Neuronal stem cell (in vitro differentiated cells): ENCODE data around the gene LINGO3.
A peak's percentile ranks its signal among the peaks of the same experiment; 100 is the strongest.

Experiments
- DNase-seq: peaks from one replicate; pipeline ENCODE4 v3.0.0-alpha.2; 2013; ENCODE audit warnings: low spot score
- H2AFZ ChIP-seq: one replicate; pipeline ENCODE4 v1.6.1; 2013; ENCODE audit warnings: mild to moderate bottlenecking, low read length, inconsistent platforms
- H2AK5ac ChIP-seq: 2 replicates; pipeline ENCODE4 v1.6.1; 2013; ENCODE audit warnings: low read depth, mild to moderate bottlenecking, inconsistent platforms, low read length, moderate library complexity, mixed read lengths
- H2BK120ac ChIP-seq: 2 replicates; pipeline ENCODE4 v1.6.1; 2013; ENCODE audit warnings: low read depth, mild to moderate bottlenecking, inconsistent platforms, low read length, moderate library complexity, mixed read lengths
- H2BK12ac ChIP-seq: one replicate; pipeline ENCODE4 v1.6.1; 2013; ENCODE audit warnings: low read length, inconsistent platforms
- H2BK15ac ChIP-seq: 2 replicates; pipeline ENCODE4 v1.6.1; 2013; ENCODE audit warnings: mild to moderate bottlenecking, low read length, inconsistent platforms, mixed read lengths
- H2BK5ac ChIP-seq: one replicate; pipeline ENCODE4 v1.6.1; 2013; ENCODE audit warnings: inconsistent platforms, mild to moderate bottlenecking, low read length, moderate library complexity
- H3K14ac ChIP-seq: one replicate; pipeline ENCODE4 v1.6.1; 2013; ENCODE audit warnings: low read length, inconsistent platforms
- H3K18ac ChIP-seq: 2 replicates; pipeline ENCODE4 v1.6.1; 2013; ENCODE audit warnings: low read length, inconsistent platforms
- H3K23ac ChIP-seq: 2 replicates; pipeline ENCODE4 v1.6.1; 2013; ENCODE audit warnings: low read depth, mild to moderate bottlenecking, mixed read lengths, low read length, inconsistent platforms; ENCODE audit not compliant: poor library complexity
- H3K27ac ChIP-seq: replicated peaks from 3 replicates; pipeline ENCODE4 v1.5.1; 2013; ENCODE audit warnings: low read length, inconsistent platforms
- H3K27me3 ChIP-seq, 3 experiments: 2 replicates each; pipeline ENCODE4 v1.6.1; 2013; ENCODE audit warnings: low read length in 3 of 3, mild to moderate bottlenecking in 2 of 3, inconsistent platforms in 1 of 3, low read depth in 1 of 3, mixed read lengths in 1 of 3, moderate library complexity in 1 of 3; ENCODE audit not compliant: control insufficient read depth in 3 of 3, insufficient read depth in 3 of 3
- H3K36me3 ChIP-seq, 2 donors: replicated peaks in 1 of 2; 2 replicates each; pipeline ENCODE4 v1.6.1; 2013; ENCODE audit warnings: low read length in 2 of 2; ENCODE audit not compliant: control insufficient read depth in 2 of 2, insufficient read depth in 2 of 2
- H3K4ac ChIP-seq: 2 replicates; pipeline ENCODE4 v1.6.1; 2013; ENCODE audit warnings: inconsistent platforms, mild to moderate bottlenecking, low read length, moderate library complexity
- H3K4me1 ChIP-seq, 2 donors: 1 replicate in 1 of 2; 2 replicates in 1 of 2; pipeline ENCODE4 v1.6.1; 2013; ENCODE audit warnings: low read length in 2 of 2, low read depth in 1 of 2; ENCODE audit not compliant: control insufficient read depth in 2 of 2, insufficient read depth in 1 of 2
- H3K4me2 ChIP-seq: one replicate; pipeline ENCODE4 v1.6.1; 2013; ENCODE audit warnings: mild to moderate bottlenecking, low read length, inconsistent platforms; ENCODE audit not compliant: insufficient read depth, poor library complexity, severe bottlenecking
- H3K4me3 ChIP-seq, 2 donors: 2 replicates each; pipeline ENCODE4 v1.5.1; 2013; ENCODE audit warnings: low read length in 2 of 2, mild to moderate bottlenecking in 2 of 2, inconsistent platforms in 1 of 2, moderate library complexity in 1 of 2
- H3K79me1 ChIP-seq: one replicate; pipeline ENCODE4 v1.6.1; 2013; ENCODE audit warnings: low read depth, mild to moderate bottlenecking, inconsistent platforms, low read length, moderate library complexity
- H3K9ac ChIP-seq: one replicate; pipeline ENCODE4 v1.6.1; 2013; ENCODE audit warnings: mild to moderate bottlenecking, low read depth, low read length, inconsistent platforms; ENCODE audit not compliant: poor library complexity
- H3K9me3 ChIP-seq, 2 donors: replicated peaks in 1 of 2; 2 replicates each; pipeline versions ENCODE3 to v1.6.1; 2013; ENCODE audit warnings: low read length in 2 of 2, mild to moderate bottlenecking in 2 of 2, inconsistent platforms in 1 of 2, low read depth in 1 of 2, mixed read lengths in 1 of 2, moderate library complexity in 1 of 2; ENCODE audit not compliant: control insufficient read depth in 2 of 2, insufficient read depth in 1 of 2
- H4K8ac ChIP-seq: one replicate; pipeline ENCODE4 v1.6.1; 2013; ENCODE audit warnings: low read depth, mild to moderate bottlenecking, inconsistent platforms, low read length, moderate library complexity
- H4K91ac ChIP-seq: one replicate; pipeline ENCODE4 v1.6.1; 2013; ENCODE audit warnings: low read length, low read depth, mild to moderate bottlenecking, inconsistent platforms; ENCODE audit not compliant: poor library complexity
- WGBS, 2 donors: extraction: QIAGEN DNeasy Blood & Tissue Kit; methylation state at CpG; one replicate each; pipeline ENCODE4 v1.1.7; 2013; ENCODE audit warnings: missing lambda C conversion rate in 2 of 2, mixed read lengths in 1 of 2; ENCODE audit not compliant: insufficient read length in 2 of 2, insufficient replicate concordance in 1 of 2; ENCODE audit errors: extremely low coverage in 2 of 2; 5-methylcytosine and 5-hydroxymethylcytosine counted together

The LINGO3 gene

GRCh38 chr19:2338751-2339643 lies 31.0 kb upstream of the LINGO3 start:
- no peak overlapping the region for H2AFZ ChIP-seq
- H3K27ac ChIP-seq: no peak overlapping the region
- peaks cover 0 to 8% of the 10 kb centered on the region in 2 donors for H3K9me3 ChIP-seq
- H3K18ac ChIP-seq: no peak overlapping the region
- no peak for DNase-seq
- H3K4ac ChIP-seq: peak overlapping the region; percentile 37
- no CpG with 5 or more reads among the region's 54 CpGs for WGBS, 2 donors
- no peak overlapping the region for H2BK12ac ChIP-seq
- H2BK15ac ChIP-seq: no peak overlapping the region
- H3K4me1 ChIP-seq: peaks cover 12 to 14% of the 10 kb centered on the region in 2 donors
- peak overlapping the region; percentile 31 for H3K23ac ChIP-seq
- H2BK120ac ChIP-seq: no peak overlapping the region
- no peak overlapping the region for H3K14ac ChIP-seq
- peak overlapping the region; percentile 37 for H2AK5ac ChIP-seq
- H3K79me1 ChIP-seq: peaks cover 44% of the 10 kb centered on the region
- H4K91ac ChIP-seq: no peak overlapping the region
- no peak overlapping the region for H4K8ac ChIP-seq
- no peak overlapping the region for H3K9ac ChIP-seq
- no peak overlapping the region for H3K4me2 ChIP-seq
- peaks cover 16 to 47% of the 10 kb centered on the region in 2 donors for H3K36me3 ChIP-seq
- H3K27me3 ChIP-seq: no peaks in the 10 kb centered on the region
- peak overlapping the region; percentile 75 for H2BK5ac ChIP-seq
- no peak overlapping the region for H3K4me3 ChIP-seq

DNA sequence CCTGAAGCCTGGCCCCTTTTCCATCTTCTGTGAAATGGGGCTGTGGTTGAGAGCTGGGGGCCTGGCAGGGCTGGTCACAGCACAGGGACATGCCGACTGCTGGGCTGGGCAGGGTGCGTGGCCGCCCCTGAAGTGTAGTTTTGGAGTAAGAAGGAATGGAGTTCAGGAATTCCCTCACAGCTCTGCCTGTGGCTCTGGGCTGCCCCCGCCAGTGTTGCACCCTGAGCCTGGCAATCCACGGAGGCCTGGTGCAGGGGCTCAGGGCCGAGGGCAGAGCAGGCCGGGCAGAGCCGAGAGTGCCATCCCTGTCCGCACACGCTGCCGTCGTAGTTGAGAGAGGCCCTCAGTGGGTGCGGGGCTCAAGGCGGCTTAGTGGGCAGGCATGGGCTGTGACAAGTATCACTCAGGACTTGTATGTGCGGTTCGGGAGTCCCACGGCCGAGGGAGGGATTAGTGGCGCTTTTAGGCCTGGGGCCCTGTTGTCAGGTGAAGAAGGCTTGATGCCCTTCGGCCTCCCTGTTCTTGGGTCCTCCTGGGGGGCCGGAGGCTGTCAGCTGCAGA lies 30.2 kb upstream of the LINGO3 start:
- H3K9ac ChIP-seq: no peak overlapping the region
- H3K9me3 ChIP-seq: peaks cover 0 to 8% of the 10 kb centered on the region in 2 donors
- peaks cover 12 to 14% of the 10 kb centered on the region in 2 donors for H3K4me1 ChIP-seq
- H2BK15ac ChIP-seq: no peak overlapping the region
- no peak overlapping the region for H3K4me2 ChIP-seq
- no peak overlapping the region for H4K8ac ChIP-seq
- H3K14ac ChIP-seq: no peak overlapping the region
- H2BK12ac ChIP-seq: no peak overlapping the region
- H3K4ac ChIP-seq: no peak overlapping the region
- peaks cover 15 to 45% of the 10 kb centered on the region in 2 donors for H3K36me3 ChIP-seq
- no peak for DNase-seq
- no peak overlapping the region for H3K27ac ChIP-seq
- no peak overlapping the region for H4K91ac ChIP-seq
- H3K23ac ChIP-seq: peak overlapping the region; percentile 20
- peak overlapping the region; percentile 11 for H2BK5ac ChIP-seq
- no peak overlapping the region for H2AFZ ChIP-seq
- no peaks in the 10 kb centered on the region for H3K27me3 ChIP-seq
- no peak overlapping the region for H3K4me3 ChIP-seq
- H3K18ac ChIP-seq: no peak overlapping the region
- peak overlapping the region; percentile 48 for H2AK5ac ChIP-seq
- H2BK120ac ChIP-seq: no peak overlapping the region
- WGBS, 2 donors: no CpG with 5 or more reads among the region's 21 CpGs
- H3K79me1 ChIP-seq: peaks cover 40% of the 10 kb centered on the region

DNA sequence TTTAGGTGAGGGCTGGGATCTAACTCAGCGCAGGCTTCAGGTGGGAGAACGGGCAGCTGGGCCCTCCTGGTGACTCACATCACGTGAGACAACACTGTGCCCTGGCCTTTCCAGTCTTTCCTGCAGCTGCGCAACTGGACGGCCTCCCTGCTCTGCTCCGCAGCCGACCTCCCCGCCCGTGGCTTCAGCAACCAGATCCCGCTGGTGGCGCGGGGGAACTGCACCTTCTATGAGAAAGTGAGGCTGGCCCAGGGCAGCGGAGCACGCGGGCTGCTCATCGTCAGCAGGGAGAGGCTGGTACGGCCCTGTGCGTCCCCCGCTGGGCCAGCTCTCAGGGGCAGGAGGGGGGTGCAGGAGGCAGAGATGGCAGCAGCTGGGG lies 29.4 kb upstream of the LINGO3 start:
- Histone ChIP-seq H3K9me3 (peaks cover 0 to 8% of the 10 kb centered on the region in 2 donors), H3K4me1 (peaks cover 12 to 14% of the 10 kb centered on the region in 2 donors), H3K79me1 (peaks cover 40% of the 10 kb centered on the region), H2BK15ac (no peak overlapping the region), H3K4ac (peak overlapping the region; percentile 84), H2AFZ (no peak overlapping the region), H3K4me2 (no peak overlapping the region), H2BK5ac (peak overlapping the region; percentile 90), H2AK5ac (peak overlapping the region; percentile 95), H4K8ac (no peak overlapping the region), H4K91ac (no peak overlapping the region), H3K36me3 (peaks cover 13 to 41% of the 10 kb centered on the region in 2 donors), H3K9ac (peak overlapping the region; percentile 89), H3K4me3 (no peak overlapping the region), H2BK12ac (no peak overlapping the region), H3K14ac (peak overlapping the region; percentile 95), H2BK120ac (peak overlapping the region; percentile 19), H3K27me3 (no peaks in the 10 kb centered on the region), H3K18ac (peak overlapping the region; percentile 97), H3K27ac (peak overlapping the region; percentile 79), H3K23ac (peak overlapping the region; percentile 43)
- DNase-seq: peak; percentile 52
- no CpG with 5 or more reads among the region's 19 CpGs for WGBS, 2 donors
